Large intestine (tissue), 3 donors: ENCODE results near the gene MBD5. TPM values are rescaled to one million over a fixed set of nuclear protein-coding genes. Genes with fewer than 3 reads are reported as not detected.
"Not testable (repeated sequence)": the region's sequence is repeated elsewhere in the genome, so short reads cannot be mapped to it uniquely, and the experiment has no call there.

Experiments used
- DNase-seq, 2 donors: peaks; one replicate each; pipeline versions ENCODE4 v3.0.0 to v3.0.0-alpha.2; 2013
- H3K27ac ChIP-seq: one replicate; pipeline ENCODE4 v1.5.1; 2013; ENCODE audit warnings: low read length
- H3K27me3 ChIP-seq: 2 replicates; pipeline ENCODE4 v1.6.1; 2013; ENCODE audit warnings: low read length; ENCODE audit not compliant: control insufficient read depth, insufficient read depth
- H3K36me3 ChIP-seq: 2 replicates; pipeline ENCODE4 v1.6.1; 2013; ENCODE audit warnings: low read length; ENCODE audit not compliant: control insufficient read depth, insufficient read depth
- H3K4me1 ChIP-seq: one replicate; pipeline ENCODE4 v1.6.1; 2013; ENCODE audit warnings: low read length; ENCODE audit not compliant: control insufficient read depth, insufficient read depth
- H3K4me3 ChIP-seq: one replicate; pipeline ENCODE4 v1.5.1; 2013; ENCODE audit warnings: low read length
- H3K9me3 ChIP-seq: one replicate; pipeline ENCODE4 v1.6.1; 2013; ENCODE audit warnings: mild to moderate bottlenecking, low read depth, low read length, moderate library complexity; ENCODE audit not compliant: control insufficient read depth
- WGBS: methylation state at CpG from one replicate; pipeline ENCODE4 v1.1.5; 2013; ENCODE audit warnings: low lambda C conversion rate; ENCODE audit not compliant: insufficient coverage; 5-methylcytosine and 5-hydroxymethylcytosine counted together
- polyA plus RNA-seq: library from polyadenylated mRNA; unstranded; fragments of 120-200 nt; gene quantifications from one replicate; pipeline ENCODE4 v1.2.1, GENCODE V29; 2013

MBD5 gene
- polyA plus RNA-seq, 1 donor, result 18.7 TPM

DNA sequence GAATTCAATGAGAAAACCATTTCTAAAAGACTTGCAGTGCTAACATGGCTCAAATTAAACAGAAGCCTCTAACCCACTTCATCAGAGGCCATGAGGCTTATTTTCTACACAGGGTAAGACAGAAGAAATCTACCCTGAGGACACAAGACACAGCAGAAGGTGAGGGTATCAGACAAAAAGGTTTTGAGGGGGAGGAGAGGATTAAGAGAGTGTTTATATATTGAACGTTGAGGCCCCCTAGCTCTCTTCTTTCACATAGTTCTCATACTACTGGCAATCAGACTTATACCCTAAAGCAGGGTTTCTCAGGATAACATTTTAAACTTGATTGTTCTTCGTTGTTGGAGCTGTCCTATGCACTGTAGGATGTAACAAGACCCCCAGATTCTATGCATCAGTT, 21.8 kb upstream of the MBD5 start:
- Histone ChIP-seq H3K4me1 (no peaks in the 10 kb centered on the region), H3K9me3 (peaks cover 12% of the 10 kb centered on the region), H3K36me3 (peaks cover 7% of the 10 kb centered on the region), H3K27ac (no peak overlapping the region), H3K4me3 (no peak overlapping the region), H3K27me3 (no peaks in the 10 kb centered on the region)
- WGBS, result no CpG with 5 or more reads among the region's 2 CpGs
- DNase-seq, result no peak

DNA sequence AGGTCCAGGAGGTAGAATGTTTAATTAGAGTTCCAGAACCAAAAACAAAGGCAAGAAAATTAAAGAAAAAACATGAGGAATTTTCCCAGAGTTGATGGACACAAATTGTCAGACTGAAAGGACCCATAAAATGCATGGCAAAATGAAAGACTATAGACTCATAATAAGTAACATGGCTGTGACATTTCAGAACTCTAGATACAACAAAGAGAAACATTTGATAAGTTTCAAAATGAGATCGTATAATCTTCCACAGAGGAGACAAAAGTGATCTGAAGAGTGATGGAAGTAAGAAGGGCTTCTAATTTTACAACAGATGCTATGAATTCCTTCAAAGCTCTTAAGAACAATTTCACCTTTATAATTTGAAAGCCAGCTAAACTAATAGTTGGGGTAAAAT, 20.8 kb upstream of the MBD5 start:
- Histone ChIP-seq H3K4me3 (no peak overlapping the region), H3K4me1 (no peaks in the 10 kb centered on the region), H3K9me3 (peaks cover 10% of the 10 kb centered on the region), H3K27me3 (no peaks in the 10 kb centered on the region), H3K27ac (no peak overlapping the region), H3K36me3 (peaks cover 6% of the 10 kb centered on the region)
- no peak for DNase-seq
- WGBS, result no CpG with 5 or more reads among the region's 1 CpG

DNA sequence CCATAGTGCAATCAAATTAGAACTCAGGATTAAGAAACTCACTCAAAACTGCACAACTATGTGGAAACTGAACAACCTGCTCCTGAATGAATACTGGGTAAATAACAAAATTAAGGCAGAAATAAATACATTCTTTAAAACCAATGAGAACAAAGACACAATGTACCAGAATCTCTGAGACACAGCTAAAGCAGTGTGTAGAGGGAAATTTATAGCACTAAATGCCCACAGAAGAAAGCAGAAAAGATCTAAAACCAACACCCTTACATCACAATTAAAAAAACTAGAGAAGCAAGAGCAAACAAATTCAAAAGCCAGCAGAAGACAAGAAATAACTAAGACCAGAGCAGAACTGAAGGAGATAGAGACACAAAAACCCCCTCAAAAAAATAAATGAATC, 18.5 kb upstream of the MBD5 start:
- not testable (repeated sequence) for H3K4me1 ChIP-seq, H3K4me3 ChIP-seq, H3K36me3 ChIP-seq, DNase-seq, H3K9me3 ChIP-seq, H3K27me3 ChIP-seq, H3K27ac ChIP-seq

DNA sequence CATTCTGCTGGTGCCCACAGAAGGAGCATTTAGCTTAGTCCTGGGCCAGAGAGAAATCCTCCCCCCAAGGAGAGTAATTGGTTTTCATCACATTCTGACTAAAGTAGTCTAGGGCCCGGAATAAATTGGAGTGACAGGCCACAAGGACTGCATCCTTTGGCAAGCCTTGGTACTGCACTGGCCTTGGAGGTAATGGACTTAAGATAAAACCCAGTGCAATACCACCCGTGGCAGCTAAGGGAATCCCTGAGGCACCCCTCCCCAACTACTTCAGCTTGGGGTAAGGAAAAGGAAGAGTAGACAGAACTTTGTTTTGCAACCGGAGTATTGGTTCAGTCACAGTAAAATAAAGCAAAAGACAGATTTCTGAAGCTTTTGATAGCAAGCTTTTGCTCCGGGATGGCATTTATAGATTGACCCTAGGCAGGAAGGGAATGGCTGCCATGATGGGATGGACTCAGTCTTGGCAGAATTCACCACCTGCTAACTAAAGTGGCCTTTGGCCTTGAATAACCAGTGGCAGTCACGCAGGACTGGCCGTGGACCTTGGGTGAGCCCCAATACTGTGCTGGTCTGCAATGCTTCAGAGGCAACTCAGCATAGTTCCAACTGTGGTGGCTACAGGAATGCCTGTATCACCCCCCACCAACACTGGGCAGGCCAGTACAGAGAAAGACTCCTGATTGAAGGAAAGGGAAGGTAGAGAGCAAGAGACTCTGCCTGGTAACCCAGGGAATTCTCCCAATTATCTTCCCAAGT, 14.5 kb upstream of the MBD5 start:
- H3K4me3 ChIP-seq, result no peak overlapping the region
- H3K36me3 ChIP-seq, result peaks cover 3% of the 10 kb centered on the region
- peaks cover 25% of the 10 kb centered on the region for H3K9me3 ChIP-seq
- no peaks in the 10 kb centered on the region for H3K27me3 ChIP-seq
- DNase-seq, result no peak
- H3K27ac ChIP-seq, result no peak overlapping the region
- WGBS, result no CpG with 5 or more reads among the region's 6 CpGs
- no peaks in the 10 kb centered on the region for H3K4me1 ChIP-seq

DNA sequence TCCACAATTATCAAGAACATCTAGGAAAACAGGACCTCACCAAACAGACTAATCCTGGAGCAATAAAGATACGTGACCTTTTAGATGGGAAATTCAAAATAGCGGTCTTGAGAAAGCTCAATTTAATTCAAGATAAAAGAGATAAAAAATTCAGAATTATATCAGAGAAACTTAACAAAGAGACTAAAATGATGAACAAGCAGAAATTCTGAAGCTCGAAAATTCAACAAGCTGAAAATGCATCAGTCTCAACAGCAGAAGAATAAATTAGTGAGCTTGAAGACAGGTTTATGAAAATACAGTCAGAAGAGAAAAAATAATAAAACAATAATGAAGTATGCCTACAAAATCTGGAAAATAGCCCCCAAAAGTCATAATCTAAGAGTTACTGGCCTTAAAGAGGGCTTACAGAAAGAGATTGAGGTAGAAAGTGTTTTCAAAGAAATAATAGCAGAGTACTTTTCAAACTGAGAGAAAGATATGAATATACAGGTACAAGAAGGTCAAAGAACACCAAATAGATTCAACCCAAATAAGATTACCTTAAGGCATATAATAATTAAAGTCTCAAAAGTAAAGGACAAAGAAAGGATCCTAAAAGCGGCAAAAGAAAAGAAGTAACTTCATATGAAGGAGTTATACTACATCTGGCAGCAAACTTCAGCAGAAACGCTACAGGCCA, 13.5 kb upstream of the MBD5 start:
- WGBS, result 86% methylated on average over 4 of the region's 5 CpGs
- H3K27ac ChIP-seq, result no peak overlapping the region

DNA sequence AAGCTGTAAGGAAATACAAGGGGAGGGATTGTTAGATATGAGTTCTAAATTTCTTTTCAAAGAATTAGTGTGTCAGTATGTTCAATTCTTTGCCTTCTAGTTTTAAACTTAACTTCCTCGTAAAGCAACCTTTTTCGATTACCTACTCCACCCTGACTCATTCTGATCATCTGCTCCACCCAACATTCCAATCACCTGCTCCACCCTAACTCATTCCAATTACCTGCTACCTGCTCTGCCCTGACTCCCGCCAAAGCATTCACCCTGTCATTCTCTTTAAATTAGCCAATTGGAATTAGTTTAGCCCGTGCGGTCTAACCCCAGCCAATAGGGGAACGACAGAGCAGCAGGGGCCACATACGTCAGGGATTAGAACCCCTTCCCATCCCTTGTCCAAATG, 12.5 kb upstream of the MBD5 start:
- DNase-seq, result not testable (repeated sequence)

More for the DNA sequence above, 13.5 kb upstream of the MBD5 start:
- no peaks in the 10 kb centered on the region for H3K4me1 ChIP-seq
- DNase-seq, result no peak
- H3K4me3 ChIP-seq, result no peak overlapping the region
- H3K9me3 ChIP-seq, result peaks cover 27% of the 10 kb centered on the region
- H3K36me3 ChIP-seq, result peaks cover 3% of the 10 kb centered on the region
- H3K27me3 ChIP-seq, result no peaks in the 10 kb centered on the region

DNA sequence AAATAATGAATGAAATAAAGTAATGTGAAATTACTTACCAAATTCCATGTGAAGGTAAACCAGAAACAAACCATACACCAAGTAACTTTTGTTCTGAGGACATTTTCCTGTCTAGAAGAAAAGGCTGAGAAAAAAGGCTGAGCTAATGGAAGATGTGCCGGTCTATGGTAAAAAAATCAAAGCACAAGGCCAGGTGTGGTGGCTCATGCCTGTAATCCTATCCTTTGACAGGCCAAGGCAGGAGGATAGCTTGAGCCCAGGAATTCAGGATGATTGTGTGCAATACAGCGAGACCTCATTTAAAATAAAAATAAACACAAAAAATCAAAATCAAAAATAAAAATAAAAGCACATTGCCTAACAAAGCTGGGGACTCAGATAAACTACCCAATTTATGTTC, 7.0 kb upstream of the MBD5 start:
- WGBS, result 90% methylated on average over 2 of the region's 2 CpGs
- DNase-seq, result no peak
- H3K27me3 ChIP-seq, result no peaks in the 10 kb centered on the region
- H3K4me1 ChIP-seq, result peaks cover 3% of the 10 kb centered on the region
- H3K27ac ChIP-seq, result no peak overlapping the region
- H3K36me3 ChIP-seq, result no peaks in the 10 kb centered on the region
- peaks cover 14% of the 10 kb centered on the region for H3K9me3 ChIP-seq
- no peak overlapping the region for H3K4me3 ChIP-seq

More for the DNA sequence above, 12.5 kb upstream of the MBD5 start:
- H3K27ac ChIP-seq, H3K4me3 ChIP-seq, H3K27me3 ChIP-seq, H3K4me1 ChIP-seq, H3K36me3 ChIP-seq: not testable (repeated sequence)
- 100% methylated on average over 2 of the region's 7 CpGs for WGBS
- H3K9me3 ChIP-seq, result peaks cover 24% of the 10 kb centered on the region

DNA sequence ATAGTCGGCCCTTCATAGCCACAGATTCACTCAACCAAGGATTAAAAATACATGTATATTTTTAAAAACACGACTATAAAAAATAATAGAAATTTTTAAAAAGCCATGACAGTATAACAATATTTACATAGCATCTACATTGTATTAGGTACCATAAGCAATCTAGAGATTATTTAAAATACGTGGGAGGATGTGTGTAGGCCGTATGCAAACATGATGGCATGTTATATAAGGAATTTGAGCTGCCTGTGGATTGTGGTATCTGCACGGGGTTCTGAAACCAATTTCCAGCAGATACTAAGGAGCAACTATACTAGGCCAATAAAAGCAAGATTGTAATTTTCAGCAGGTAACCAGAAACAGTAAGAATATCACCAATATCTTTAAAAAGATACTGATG, 6.3 kb upstream of the MBD5 start:
- Histone ChIP-seq H3K27me3 (no peaks in the 10 kb centered on the region), H3K9me3 (peaks cover 8% of the 10 kb centered on the region), H3K36me3 (no peaks in the 10 kb centered on the region), H3K27ac (no peak overlapping the region), H3K4me3 (no peak overlapping the region), H3K4me1 (peaks cover 6% of the 10 kb centered on the region)
- WGBS, result 83% methylated on average over 1 of the region's 5 CpGs
- no peak for DNase-seq

DNA sequence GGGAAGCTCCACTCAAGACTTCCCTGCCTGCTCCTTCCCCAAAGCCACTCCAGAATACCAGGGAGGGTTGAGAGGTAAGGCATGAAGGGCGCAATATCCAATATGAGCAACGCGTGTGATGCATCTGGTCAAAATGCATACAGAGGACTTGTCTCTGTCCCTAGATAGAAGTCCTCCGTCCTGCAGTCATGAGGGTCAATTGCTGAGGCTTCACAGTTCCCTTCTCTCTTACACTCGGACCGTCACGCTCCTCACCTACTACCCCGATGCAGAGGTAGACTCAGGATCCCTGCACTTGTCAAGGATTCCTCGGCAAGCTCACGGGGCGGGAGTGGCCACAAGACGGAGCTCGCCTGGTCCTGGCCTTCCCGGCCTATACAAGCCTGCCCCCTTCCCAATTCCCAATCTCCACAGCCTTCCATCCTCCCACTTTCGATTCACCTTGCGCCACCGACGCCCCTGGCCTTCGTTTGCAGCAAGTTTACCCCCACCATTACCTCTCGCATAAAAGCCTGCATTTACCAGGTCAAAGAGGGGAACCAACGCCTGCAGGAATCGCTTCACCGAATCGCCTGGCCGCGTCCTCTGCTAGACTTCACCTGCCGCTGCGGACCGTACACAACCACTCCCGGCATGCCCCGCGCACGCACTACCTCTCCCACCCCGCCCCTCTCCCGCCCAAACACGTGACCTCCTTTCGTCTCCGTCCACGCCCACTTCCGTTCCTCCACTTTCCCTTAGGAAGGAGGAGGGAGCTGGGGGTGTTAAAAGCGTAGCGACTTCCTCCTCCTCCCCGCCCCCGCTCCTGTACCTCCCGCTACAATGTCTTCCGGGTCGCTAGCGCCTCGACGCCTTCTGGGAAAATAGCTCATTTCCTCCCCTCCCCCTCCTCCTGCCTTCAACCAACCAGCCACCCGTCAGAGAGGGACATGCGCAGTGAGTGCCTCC, 506 bp upstream of the MBD5 start, which contains the start of gene ORC4:
TSS of gene ORC4 (minus strand) at position 627 of the 948 bp plus-strand sequence. CDS start 44,779 bp downstream, outside the sequence.
- H3K9me3 ChIP-seq, result no peaks in the 10 kb centered on the region
- H3K27ac ChIP-seq, result peak within 1 kb of the TSS; percentile 95
- DNase-seq, result peak; percentile 100
- H3K4me1 ChIP-seq, result peaks cover 6% of the 10 kb centered on the region
- peaks cover 4% of the 10 kb centered on the region for H3K36me3 ChIP-seq
- no CpG with 5 or more reads among the region's 52 CpGs for WGBS
- H3K27me3 ChIP-seq, result no peaks in the 10 kb centered on the region
- peak within 1 kb of the TSS; percentile 93 for H3K4me3 ChIP-seq

DNA sequence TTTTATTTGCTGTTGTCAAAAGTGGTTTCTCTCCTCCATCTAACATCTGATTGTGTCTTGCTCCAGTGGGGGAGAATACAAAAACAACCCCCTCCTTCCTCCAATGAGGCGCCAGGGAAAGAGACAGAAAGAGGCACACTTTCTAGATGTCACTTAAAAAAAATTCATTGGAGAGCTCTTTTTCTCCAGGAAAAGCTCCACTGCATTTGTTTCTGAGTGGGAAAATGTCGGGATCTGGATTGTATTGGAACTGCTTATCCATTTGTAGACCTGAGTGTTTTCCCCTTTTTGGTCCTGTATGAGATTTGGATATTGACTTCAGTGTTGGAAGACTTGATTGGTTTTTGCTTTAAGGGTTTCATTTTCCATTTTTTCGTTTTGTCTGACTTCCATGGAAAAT, 995 bp downstream of the MBD5 start:
- Histone ChIP-seq H3K27ac (peak overlapping the region; percentile 95), H3K27me3 (no peaks in the 10 kb centered on the region), H3K4me1 (peaks cover 6% of the 10 kb centered on the region), H3K36me3 (peaks cover 4% of the 10 kb centered on the region), H3K4me3 (peak overlapping the region; percentile 88), H3K9me3 (no peaks in the 10 kb centered on the region)
- 0% methylated on average over 1 of the region's 3 CpGs for WGBS
- DNase-seq, result no peak
